Bronchial epithelial cell (primary cell): ENCODE data around the gene IL15RA. TPM values are rescaled to one million over a fixed set of nuclear protein-coding genes. Genes with fewer than 3 reads are reported as not detected.

Experiments used
- DNase-seq: peaks from one replicate; pipeline ENCODE4 v3.0.0-alpha.2; 2010; ENCODE audit warnings: low read depth
- FAIRE-seq: peaks from 2 replicates; lab custom pipeline; 2011; peaks lifted over from hg19 to GRCh38; lab: Jason Lieb, UNC
- H3K27me3 ChIP-seq: 2 replicates; pipeline ENCODE4 v1.5.1; 2011; ENCODE audit warnings: low read length; ENCODE audit not compliant: control insufficient read depth, insufficient read depth
- H3K36me3 ChIP-seq: 2 replicates; pipeline ENCODE4 v1.5.1; 2011; ENCODE audit warnings: low read length; ENCODE audit not compliant: control insufficient read depth, insufficient read depth
- H3K4me3 ChIP-seq: 2 replicates; pipeline ENCODE4 v1.5.1; 2011; ENCODE audit warnings: mild to moderate bottlenecking, low read depth, low read length, control low read depth
- CTCF ChIP-seq: IDR thresholded peaks from 2 replicates; pipeline ENCODE4 v1.5.1; 2011; ENCODE audit warnings: mild to moderate bottlenecking, moderate library complexity, low read length, control low read depth, inconsistent platforms; ENCODE audit not compliant: insufficient read depth, severe bottlenecking
- total RNA-seq: library from RNA; depleted of rRNA; stranded (reverse); fragments of >200 nt; gene quantifications from 2 replicates; pipeline ENCODE4 v1.2.1, GENCODE V29; 2014

IL15RA gene
- total RNA-seq, 1 donor from 2014 or later, result 0.79 TPM

- FAIRE-seq (no peak), DNase-seq (peak; percentile 60)
- Histone ChIP-seq H3K27me3 (peaks cover 5% of the 10 kb centered on the region), H3K4me3 (no peak overlapping the region), H3K36me3 (no peaks in the 10 kb centered on the region)
- TF ChIP-seq CTCF, result peak; percentile 70
Measured at GRCh38 chr10:6014241-6014761, 37.0 kb upstream of the IL15RA start.

- H3K4me3 ChIP-seq, result no peak overlapping the region
- no peaks in the 10 kb centered on the region for H3K36me3 ChIP-seq
Measured at GRCh38 chr10:6013413-6014192, 36.3 kb upstream of the IL15RA start.

GRCh38 chr10:6012121-6012905, 35.0 kb upstream of the IL15RA start:
- Histone ChIP-seq H3K4me3 (no peak overlapping the region), H3K36me3 (no peaks in the 10 kb centered on the region), H3K27me3 (peaks cover 5% of the 10 kb centered on the region)
- DNase-seq, result no peak
- TF ChIP-seq CTCF, result no peak
- FAIRE-seq, result no peak

More at GRCh38 chr10:6013413-6014192, 36.3 kb upstream of the IL15RA start:
- DNase-seq (no peak), FAIRE-seq (no peak)
- peaks cover 5% of the 10 kb centered on the region for H3K27me3 ChIP-seq
- TF ChIP-seq CTCF, result no peak

- Histone ChIP-seq H3K4me3 (no peak overlapping the region), H3K27me3 (peaks cover 5% of the 10 kb centered on the region), H3K36me3 (no peaks in the 10 kb centered on the region)
- FAIRE-seq, result no peak
- no peak for DNase-seq
- no peak for TF ChIP-seq CTCF
Measured at GRCh38 chr10:6011558-6011957, 34.2 kb upstream of the IL15RA start.

- TF ChIP-seq CTCF, result no peak
- DNase-seq (no peak), FAIRE-seq (no peak)
- H3K4me3 ChIP-seq, result no peak overlapping the region
- no peaks in the 10 kb centered on the region for H3K36me3 ChIP-seq
- H3K27me3 ChIP-seq, result no peaks in the 10 kb centered on the region
Measured at GRCh38 chr10:6010569-6010968, 33.2 kb upstream of the IL15RA start.
